GM12892 (cell line): ENCODE results near the gene MYL3.

ENCODE experiments used
- POLR2A ChIP-seq: IDR thresholded peaks from 2 replicates; pipeline ENCODE4 v1.6.1; 2011; ENCODE audit warnings: low read depth, low read length, control low read depth
- POLR2AphosphoS5 ChIP-seq: IDR thresholded peaks from 2 replicates; pipeline ENCODE4 v1.6.1; 2011; ENCODE audit warnings: low read depth, low read length, control low read depth
- TAF1 ChIP-seq: IDR thresholded peaks from 2 replicates; pipeline ENCODE4 v1.6.1; 2011; ENCODE audit warnings: low read depth, mild to moderate bottlenecking, control low read depth, low read length, borderline replicate concordance

DNA sequence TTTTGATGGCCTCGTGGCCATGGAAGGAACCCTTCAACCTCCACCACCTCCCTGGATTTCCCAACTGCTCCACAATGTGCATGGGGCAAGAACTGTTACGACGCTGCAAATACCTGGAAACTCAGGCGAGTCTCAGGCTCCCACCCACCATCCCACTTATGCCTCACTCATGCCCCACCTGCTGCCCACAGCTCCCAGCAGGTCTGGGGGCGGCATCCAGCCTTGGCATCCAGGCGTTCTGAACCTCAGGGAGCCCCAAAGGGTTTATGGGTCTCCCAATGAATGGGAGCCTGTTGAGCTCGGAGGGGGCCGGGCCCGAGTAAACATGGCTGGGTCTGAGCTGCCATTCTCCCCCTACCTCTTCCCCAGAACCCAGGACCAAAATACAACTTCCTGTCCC lies 12.3 kb upstream of the MYL3 start:
- TF ChIP-seq TAF1: no peak
- no peak for TF ChIP-seq POLR2A
- TF ChIP-seq POLR2AphosphoS5: no peak
